A549 (cell line): Measurements from ENCODE around the gene MAP3K2.

Experiments used
- CHD4 ChIP-seq: fragments of 200-600 bp; sonication (generic); IDR thresholded peaks from 2 replicates; pipeline ENCODE4 v1.6.1; 2016; ENCODE audit warnings: antibody characterized with exemption, mild to moderate bottlenecking, borderline replicate concordance
- EP300 ChIP-seq, 2 experiments: fragments of >200 bp; sonication (Bioruptor Twin); formaldehyde crosslinking; IDR thresholded peaks; 2 replicates in 1 of 2; 3 replicates in 1 of 2; pipeline ENCODE4 v1.6.1; 2016 to 2017
- HOXB5 ChIP-seq: fragments of 250-450 bp; sonication (Bioruptor Pico); IDR thresholded peaks from 2 replicates; pipeline ENCODE4 v1.5.0; 2020; ENCODE audit warnings: mild to moderate bottlenecking, moderate library complexity
- POLR2A ChIP-seq: IDR thresholded peaks from 2 replicates; pipeline ENCODE4 v1.6.1; 2012; ENCODE audit warnings: mild to moderate bottlenecking, low read length
- TF ChIP-seq, protein P1 (sequence below): fragments of >200 bp; sonication (Bioruptor Twin); formaldehyde crosslinking; IDR thresholded peaks from 3 replicates; pipeline ENCODE4 v1.5.1; 2016
- TF ChIP-seq, protein P2 (sequence below): IDR thresholded peaks from 2 replicates; pipeline ENCODE4 v1.6.1; 2012
- TF ChIP-seq, protein P3 (sequence below): fragments of 250-450 bp; sonication (Bioruptor Pico); IDR thresholded peaks from 2 replicates; pipeline ENCODE4 v1.5.0; 2021; ENCODE audit warnings: mild to moderate bottlenecking, moderate library complexity, borderline replicate concordance

DNA sequence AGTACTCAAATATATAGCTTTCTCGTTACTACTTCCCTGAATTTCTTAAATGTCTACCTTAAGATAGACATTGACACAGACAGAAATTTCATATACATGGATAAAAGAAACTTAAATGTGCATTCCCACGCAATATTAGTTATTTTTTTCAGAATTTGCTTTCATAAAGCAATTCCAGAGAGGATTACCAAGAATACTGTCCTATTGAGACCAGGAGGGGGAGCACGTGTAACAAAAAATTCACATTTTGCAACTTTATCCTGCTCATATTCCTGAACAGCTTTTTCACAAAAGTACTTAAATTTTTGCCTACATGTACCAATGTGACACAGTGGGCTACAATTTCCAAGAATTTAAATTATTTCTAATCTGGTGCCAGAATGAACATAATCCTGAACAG lies 63.1 kb downstream of the MAP3K2 start:
- TF ChIP-seq, protein P1, sequence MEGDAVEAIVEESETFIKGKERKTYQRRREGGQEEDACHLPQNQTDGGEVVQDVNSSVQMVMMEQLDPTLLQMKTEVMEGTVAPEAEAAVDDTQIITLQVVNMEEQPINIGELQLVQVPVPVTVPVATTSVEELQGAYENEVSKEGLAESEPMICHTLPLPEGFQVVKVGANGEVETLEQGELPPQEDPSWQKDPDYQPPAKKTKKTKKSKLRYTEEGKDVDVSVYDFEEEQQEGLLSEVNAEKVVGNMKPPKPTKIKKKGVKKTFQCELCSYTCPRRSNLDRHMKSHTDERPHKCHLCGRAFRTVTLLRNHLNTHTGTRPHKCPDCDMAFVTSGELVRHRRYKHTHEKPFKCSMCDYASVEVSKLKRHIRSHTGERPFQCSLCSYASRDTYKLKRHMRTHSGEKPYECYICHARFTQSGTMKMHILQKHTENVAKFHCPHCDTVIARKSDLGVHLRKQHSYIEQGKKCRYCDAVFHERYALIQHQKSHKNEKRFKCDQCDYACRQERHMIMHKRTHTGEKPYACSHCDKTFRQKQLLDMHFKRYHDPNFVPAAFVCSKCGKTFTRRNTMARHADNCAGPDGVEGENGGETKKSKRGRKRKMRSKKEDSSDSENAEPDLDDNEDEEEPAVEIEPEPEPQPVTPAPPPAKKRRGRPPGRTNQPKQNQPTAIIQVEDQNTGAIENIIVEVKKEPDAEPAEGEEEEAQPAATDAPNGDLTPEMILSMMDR: peak; percentile 83
- TF ChIP-seq POLR2A (no peak), EP300 (IDR thresholded peaks at IDR 0.05) (no peak), CHD4 (no peak), HOXB5 (CRISPR knock-in tag) (no peak)
- TF ChIP-seq, protein P2, sequence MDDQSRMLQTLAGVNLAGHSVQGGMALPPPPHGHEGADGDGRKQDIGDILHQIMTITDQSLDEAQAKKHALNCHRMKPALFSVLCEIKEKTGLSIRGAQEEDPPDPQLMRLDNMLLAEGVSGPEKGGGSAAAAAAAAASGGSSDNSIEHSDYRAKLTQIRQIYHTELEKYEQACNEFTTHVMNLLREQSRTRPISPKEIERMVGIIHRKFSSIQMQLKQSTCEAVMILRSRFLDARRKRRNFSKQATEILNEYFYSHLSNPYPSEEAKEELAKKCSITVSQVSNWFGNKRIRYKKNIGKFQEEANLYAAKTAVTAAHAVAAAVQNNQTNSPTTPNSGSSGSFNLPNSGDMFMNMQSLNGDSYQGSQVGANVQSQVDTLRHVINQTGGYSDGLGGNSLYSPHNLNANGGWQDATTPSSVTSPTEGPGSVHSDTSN: no peak
- TF ChIP-seq, protein P3, sequence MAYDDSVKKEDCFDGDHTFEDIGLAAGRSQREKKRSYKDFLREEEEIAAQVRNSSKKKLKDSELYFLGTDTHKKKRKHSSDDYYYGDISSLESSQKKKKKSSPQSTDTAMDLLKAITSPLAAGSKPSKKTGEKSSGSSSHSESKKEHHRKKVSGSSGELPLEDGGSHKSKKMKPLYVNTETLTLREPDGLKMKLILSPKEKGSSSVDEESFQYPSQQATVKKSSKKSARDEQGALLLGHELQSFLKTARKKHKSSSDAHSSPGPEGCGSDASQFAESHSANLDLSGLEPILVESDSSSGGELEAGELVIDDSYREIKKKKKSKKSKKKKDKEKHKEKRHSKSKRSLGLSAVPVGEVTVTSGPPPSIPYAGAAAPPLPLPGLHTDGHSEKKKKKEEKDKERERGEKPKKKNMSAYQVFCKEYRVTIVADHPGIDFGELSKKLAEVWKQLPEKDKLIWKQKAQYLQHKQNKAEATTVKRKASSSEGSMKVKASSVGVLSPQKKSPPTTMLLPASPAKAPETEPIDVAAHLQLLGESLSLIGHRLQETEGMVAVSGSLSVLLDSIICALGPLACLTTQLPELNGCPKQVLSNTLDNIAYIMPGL (CRISPR knock-in tag): no peak
